Stimulated activated CD4-positive, alpha-beta T cell treated with anti-CD3 and anti-CD28 coated beads, Interleukin-15, amount 100 ng/mL, for 48 hours (primary cell): ENCODE data around the gene MBD6.
"Not testable (repeated sequence)": the region's sequence is repeated elsewhere in the genome, so short reads cannot be mapped to it uniquely, and the experiment has no call there.

Source experiments
- DNase-seq, 2 donors: peaks; one replicate each; pipeline ENCODE4 v3.0.0-alpha.2; 2020; ENCODE audit warnings: low read depth in 2 of 2

MBD6 gene

GRCh38 chr12:57550641-57551549, 28.3 kb downstream of the MBD6 start:
- no peak for DNase-seq

DNA sequence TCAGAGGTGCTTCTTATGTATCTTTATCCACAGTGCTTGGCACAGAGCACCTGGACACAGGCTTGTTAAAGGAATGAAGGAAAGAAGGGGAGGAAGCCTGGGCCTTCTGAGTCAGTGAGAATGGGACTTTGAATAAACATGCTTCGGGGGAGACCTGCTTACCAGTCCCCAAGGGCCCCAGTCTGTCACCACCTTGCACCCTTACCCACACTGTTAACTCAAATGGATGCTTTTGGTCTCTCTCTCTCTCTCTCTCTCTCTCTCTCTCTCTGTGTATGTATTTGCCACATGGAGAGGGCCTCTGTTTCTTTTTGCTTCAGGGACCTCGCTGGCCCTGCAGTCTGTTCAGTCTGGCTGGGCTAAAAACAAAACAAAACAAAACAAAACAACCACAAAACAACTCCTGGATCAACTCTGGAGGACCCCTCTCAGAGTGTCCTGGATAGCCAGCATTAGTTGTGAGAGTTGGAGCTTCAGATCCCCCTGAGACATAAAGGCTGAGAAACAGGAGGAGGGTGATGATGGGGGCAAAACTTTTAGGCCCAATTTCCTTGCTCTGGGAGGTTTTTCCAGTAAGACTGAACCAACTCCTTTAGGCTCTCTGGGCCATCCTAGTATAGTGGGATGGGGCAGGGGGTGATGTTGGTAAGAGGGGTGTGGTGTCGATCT, 29.1 kb downstream of the MBD6 start:
- DNase-seq = no peak

DNA sequence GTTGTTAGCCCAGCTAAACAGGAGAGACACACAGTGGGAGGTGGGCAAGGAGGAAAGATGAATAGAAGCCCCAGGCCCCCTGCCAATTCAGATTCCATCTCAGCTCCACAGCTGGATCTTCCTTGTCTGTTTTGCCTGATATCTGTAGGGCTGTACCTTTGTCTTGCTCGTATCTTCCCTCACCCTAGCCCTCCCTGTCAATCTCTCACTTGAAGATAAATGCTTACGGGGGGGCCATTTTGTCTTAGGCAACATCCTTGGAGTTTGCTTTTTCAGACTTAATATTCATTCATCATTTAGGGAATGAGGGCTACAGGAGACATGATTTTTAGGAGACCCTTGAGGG, 29.7 kb downstream of the MBD6 start:
- DNase-seq = no peak

- DNase-seq = no peak
Observed at GRCh38 chr12:57552835-57553313, 30.2 kb downstream of the MBD6 start.

GRCh38 chr12:57553343-57554202, 30.9 kb downstream of the MBD6 start:
- no peak for DNase-seq

GRCh38 chr12:57554453-57554852, 31.8 kb downstream of the MBD6 start:
- no peak for DNase-seq

DNA sequence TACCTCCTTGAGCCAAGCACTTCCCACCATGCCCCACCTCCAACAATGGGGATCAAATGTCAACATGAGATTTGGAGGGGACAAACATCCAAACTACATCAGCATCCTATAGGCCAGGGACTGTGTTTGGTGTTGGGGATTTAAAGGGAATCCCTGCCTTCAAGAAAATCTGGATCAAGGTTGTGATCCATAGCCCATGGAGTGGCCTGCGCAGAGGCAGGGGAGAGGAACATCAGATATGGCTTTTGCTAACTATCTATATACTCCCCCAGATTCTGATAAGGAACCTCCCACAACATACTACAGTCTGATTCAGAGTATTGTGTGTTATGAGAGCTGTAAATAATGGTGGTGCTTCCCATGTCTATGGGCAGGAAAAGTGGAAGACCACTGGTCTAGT, 32.3 kb downstream of the MBD6 start:
- DNase-seq = no peak

DNA sequence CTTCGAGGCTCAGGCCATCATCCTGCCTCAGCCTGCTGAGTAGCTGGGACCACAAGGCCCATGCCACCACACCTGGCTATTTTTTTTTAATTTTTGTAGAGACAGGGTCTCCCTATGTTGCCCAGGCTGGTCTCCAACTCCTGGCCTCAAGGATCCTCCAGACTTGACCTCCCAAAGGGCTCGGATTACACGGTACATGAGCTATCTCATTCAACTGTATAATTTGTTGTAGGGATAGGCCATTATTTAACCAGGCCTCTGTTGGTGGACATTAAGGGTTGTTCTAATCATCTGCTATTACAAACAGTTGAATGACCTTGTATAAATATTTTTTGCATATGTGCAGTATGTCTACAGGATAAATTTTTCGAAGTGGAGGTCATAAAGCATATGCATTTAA, 36.2 kb downstream of the MBD6 start:
- no peak for DNase-seq

- no peak for DNase-seq
Observed at GRCh38 chr12:57560516-57560915, 37.9 kb downstream of the MBD6 start.

- DNase-seq = not testable (repeated sequence)
Observed at GRCh38 chr12:57561117-57561516, 38.5 kb downstream of the MBD6 start.

GRCh38 chr12:57563358-57563757, 40.7 kb downstream of the MBD6 start:
- DNase-seq = no peak

- no peak for DNase-seq
Observed at GRCh38 chr12:57564178-57564740, 41.6 kb downstream of the MBD6 start.

- no peak for DNase-seq
Observed at GRCh38 chr12:57568838-57569237, 46.2 kb downstream of the MBD6 start.

GRCh38 chr12:57569858-57570257, 47.2 kb downstream of the MBD6 start:
- DNase-seq = no peak

- DNase-seq = not testable (repeated sequence)
Observed at GRCh38 chr12:57570438-57570837, 47.8 kb downstream of the MBD6 start.

- no peak for DNase-seq
Observed at GRCh38 chr12:57571926-57572762, 49.5 kb downstream of the MBD6 start.

DNA sequence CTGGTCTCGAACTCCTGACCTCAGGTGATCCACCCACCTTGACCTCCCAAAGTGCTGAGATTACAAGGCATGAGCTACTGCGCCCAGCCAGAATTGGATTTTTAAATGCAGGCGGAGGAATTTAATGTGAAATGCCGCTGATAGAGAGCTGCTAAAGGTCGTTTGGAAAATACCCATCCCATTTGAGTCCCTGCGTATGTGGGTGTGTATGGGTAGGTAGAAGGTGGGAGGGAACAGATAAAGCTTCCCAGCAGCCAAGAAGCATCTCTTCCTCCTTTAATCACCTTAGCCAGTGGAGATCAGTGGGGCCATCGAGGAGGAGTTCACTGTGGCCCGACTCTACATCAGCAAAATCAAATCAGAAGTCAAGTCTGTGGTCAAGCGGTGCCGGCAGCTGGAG, 52.2 kb downstream of the MBD6 start:
- DNase-seq = no peak

DNA sequence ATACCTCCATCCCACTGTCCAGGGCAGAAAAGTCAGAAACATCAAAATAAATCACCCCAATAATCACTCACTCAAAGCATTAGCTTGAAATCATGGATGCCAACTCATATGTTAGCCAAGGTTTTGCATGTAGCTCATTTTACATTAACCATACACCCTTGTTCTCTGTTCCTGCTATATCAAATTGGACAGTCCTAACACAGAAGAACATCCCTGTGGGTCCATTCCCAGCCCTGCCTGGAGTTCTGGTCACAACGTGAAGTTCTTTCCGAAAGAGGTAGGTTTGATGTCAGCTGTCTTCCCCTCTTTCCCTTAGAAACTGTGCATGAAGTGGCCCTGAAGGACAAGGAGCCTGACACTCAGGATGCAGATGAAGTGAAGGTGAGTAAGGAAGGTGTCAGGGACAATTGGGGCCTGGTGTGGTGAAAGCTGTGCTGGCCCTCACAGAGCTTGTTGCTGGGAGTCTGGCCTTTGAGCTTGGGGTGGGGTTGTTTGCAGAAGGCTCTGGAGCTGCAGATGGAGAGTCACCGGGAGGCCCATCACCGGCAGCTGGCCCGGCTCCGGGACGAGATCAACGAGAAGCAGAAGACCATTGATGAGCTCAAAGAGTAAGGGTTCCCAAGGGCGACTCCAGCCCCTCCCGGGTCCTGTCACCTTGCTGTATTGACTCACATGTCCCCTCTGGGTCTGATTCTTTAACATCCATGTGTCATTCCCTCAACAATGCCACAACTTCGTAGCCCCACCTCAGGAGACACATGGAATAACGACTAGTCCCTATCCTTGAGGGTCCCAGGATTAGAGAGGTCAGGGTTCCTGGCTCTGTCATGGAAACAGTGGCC, 53.4 kb downstream of the MBD6 start:
- no peak for DNase-seq

GRCh38 chr12:57576613-57577160, 54.1 kb downstream of the MBD6 start:
- no peak for DNase-seq
